NCI-H748 treated with DMSO at 0.1 percent for 48 hours (cell line): ENCODE measurements around the gene RAB10.
"Not testable (repeated sequence)": the region's sequence is repeated elsewhere in the genome, so short reads cannot be mapped to it uniquely, and the experiment has no call there.

Experiments
- DNase-seq: peaks from one replicate; lab custom pipeline; 2025; lab: John Stamatoyannopoulos, UW

Gene RAB10

GRCh38 chr2:26157580-26157979 lies 123.7 kb downstream of the RAB10 start:
- no peak for DNase-seq

GRCh38 chr2:26161926-26162325 lies 128.0 kb downstream of the RAB10 start:
- no peak for DNase-seq

DNA sequence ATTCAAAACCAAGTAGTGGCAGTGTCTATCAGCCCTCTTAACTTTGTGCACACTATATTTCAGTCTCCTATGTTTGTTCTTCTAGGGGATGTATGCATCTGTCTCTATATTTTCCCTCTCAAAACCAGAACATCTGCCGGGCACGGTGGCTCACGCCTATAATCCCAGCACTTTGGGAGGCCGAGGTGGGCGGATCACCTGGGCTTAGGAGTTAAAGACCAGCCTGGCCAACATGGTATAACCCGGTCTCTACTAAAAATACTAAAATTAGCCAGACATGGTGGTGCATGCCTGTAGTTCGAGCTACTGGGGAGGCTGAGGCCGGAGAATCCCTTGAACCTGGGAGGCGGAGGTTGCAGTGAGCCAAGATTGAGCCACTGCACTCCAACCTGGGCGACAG lies 129.1 kb downstream of the RAB10 start:
- DNase-seq = no peak

DNA sequence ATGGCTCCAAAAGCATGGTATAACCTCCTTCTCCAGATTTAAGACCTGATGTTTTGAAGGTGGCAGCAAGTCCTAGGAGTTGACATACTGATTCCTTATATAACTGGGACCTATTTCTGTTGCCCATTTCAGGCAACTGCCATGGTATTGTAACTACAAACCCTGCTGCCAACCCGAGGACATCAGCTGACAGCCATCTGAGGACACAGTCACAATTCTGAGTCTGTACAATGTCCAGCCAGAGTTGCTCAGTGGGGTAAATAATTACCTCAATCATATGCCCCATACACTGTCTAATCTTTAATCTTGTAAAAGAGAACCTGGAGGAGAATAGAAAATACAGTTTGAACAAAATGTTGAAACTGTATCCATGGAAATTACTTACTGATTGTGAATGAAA lies 130.3 kb downstream of the RAB10 start:
- DNase-seq = no peak

DNA sequence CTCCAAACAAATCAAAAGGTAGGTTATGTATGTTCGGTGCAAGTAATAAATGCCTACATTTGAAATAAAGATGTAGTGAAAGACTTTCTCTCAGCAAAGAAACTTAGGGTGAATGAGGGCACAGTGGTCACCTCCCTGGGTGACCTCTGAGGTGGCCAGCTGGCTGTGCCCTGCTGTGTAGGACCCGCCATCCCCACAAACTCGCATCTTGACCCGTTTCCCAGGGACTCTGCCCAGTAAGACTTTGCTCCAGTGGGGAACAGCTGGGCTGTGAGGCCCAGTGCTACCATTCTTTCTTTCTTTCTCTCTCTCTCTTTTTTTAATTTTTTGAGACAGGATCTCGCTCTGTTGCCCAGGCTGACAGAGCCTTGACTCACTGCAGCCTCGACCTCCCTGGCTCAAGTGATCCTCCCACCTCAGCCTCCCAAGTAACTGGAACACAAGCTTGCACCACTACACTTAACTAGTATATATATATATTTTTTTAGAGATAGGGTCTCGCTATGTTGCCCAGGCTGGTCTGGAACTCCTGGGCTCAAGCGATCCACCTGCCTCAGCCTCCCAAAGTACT lies 130.8 kb downstream of the RAB10 start:
- DNase-seq = no peak

- DNase-seq = no peak
These were observed 131.5 kb downstream of the RAB10 start for GRCh38 chr2:26165403-26165802.

GRCh38 chr2:26166541-26166940 lies 132.7 kb downstream of the RAB10 start:
- not testable (repeated sequence) for DNase-seq

GRCh38 chr2:26168785-26169184 lies 134.9 kb downstream of the RAB10 start:
- DNase-seq = no peak

DNA sequence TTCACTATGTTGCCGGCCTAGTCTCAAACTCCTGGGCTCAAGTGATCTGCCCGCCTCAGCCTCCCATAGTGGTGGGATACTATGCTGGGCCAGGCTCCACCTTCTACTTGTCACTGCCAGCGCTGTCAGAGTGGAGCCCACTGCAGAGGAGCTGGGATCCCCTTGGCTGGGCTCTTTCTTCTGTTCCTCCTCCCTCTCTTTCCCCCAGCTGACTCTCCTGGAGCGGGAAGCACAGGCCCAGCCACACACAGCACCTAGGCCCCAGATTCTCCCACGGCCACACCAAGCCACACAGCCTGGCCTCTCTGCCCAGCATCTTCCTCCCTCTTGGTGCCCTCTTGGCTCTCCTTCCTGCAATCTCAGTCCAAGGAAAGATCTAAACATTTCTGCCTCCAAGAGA lies 135.3 kb downstream of the RAB10 start:
- DNase-seq = no peak

DNA sequence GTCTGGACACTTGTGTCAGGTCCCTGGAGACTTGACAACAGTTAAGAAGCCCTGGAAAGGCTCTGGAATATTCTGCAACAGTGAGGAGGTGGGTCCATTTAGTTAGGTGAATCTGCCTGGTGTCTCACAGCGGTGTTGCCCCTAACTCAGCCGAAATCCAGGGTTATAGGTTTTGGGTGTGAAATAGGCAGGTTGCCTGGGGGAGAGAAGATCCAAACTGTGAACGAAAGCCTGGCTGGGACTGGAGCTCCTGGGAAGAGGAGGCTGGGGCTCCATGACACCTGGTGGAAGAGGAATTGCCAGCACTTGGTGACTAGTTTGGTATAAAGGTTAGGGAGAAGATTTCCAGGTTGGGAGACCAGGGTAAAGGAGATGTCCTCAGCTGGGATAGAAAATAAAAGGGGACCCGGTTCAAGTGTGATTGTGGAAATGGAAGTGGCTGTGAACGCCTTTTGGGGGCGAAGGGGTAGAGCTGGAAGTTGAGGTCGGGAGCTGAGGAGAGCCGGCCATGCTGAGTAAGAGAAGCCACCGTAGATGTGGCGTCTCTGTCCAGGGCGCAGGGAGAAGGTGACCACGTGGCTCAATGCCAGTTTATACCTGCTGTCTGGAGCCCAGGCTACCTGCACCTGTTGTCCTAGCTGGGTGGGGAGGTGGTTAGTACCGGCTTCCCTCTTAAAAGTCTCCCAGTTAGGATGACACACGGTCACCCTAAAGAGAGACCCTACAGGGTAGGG lies 136.0 kb downstream of the RAB10 start:
- no peak for DNase-seq

DNA sequence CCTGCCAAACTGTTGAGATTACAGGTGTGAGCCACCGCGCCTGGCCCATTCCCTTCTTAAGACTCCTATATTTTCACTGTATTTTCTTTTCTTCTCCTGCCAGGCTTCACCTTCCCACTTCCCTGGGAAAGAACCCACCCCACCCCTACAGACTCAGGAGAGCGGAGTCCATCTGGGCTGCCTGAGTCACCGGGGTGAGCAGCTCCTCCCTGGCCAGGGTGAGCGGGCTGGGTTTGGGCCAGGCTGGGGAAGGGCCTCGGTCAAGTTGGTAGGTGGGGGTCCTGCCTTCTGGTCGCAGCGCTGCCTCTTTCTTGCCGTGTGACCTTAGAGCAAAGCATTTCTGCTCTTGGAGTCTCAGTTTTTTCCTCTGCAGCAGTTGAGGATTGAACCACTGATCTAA lies 136.9 kb downstream of the RAB10 start:
- DNase-seq = no peak

DNA sequence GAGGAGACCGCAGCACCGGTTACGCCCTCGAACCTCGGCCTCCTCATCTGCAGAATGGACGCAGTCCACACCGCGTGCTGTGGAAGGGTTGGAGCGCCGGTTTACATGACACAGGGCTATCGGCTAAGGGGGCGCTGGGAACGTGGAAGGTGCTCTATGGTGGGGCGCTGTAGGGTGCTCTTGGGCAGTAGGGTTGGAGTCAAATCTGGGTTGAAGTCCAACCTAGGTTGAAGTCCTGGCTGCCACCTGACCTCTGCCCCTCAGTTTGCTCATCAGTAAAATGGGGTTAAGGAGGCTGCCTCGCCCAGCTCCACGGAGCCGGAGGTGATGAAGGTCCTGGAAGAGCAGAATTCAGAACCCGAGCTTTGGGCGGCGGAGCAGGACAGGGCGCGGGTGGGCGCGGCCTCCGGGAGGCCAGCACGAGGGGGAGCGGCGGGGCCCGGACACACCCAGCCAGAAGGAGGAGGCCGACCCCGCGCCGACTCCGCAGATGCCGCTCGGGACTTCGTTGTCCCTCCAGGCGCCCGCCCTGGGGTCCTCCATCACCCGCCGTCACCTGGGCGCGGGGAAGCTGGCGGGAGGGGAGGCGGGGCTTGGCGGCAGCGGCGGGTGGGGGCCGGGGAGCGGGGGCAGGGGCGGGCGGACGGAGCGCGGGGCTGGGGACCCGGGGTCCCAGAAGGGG lies 138.4 kb downstream of the RAB10 start:
- DNase-seq = no peak

- no peak for DNase-seq
These were observed 139.2 kb downstream of the RAB10 start, which contains the start of gene GAREM2 for GRCh38 chr2:26172871-26173775. Gene GAREM2 (plus strand): TSS chr2:26173088. CDS start chr2:26173221, 133 bp downstream.

DNA sequence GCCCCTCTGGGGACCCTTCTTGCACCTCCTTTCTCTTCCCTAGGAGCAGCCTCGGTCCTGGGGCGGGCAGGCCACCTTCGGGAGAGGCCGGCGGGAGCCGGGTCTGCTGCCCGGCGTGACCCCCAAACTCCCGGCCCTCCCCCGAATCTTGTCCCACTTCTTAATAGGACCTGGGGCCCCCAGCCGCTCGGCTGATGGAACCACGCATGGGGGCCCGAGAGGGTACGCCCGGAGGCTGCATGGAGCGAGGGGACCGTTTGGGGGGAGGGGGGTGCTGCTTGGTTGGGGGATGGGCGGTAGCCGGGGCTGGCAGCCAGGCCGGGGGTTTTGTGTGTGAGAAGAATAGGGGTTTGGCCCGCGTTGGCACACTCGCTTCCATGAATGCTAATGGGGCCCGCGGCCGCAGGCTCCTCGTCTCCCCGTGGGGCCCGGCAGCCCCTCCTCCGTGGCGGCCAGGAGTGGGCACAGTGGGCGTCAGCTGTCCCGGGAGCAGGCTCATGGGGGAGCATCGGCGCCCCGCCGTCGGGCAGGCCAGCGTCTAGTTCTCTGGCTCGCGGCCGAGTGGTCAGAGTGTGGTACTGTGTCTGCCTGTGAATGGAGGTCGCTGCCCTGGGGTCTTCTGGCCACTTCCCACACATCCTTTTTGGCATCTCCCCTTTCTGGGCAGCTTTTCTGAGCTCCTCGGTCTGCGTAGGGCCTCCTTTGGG lies 140.0 kb downstream of the RAB10 start:
- no peak for DNase-seq

GRCh38 chr2:26174691-26175465 lies 141.0 kb downstream of the RAB10 start:
- DNase-seq = no peak

DNA sequence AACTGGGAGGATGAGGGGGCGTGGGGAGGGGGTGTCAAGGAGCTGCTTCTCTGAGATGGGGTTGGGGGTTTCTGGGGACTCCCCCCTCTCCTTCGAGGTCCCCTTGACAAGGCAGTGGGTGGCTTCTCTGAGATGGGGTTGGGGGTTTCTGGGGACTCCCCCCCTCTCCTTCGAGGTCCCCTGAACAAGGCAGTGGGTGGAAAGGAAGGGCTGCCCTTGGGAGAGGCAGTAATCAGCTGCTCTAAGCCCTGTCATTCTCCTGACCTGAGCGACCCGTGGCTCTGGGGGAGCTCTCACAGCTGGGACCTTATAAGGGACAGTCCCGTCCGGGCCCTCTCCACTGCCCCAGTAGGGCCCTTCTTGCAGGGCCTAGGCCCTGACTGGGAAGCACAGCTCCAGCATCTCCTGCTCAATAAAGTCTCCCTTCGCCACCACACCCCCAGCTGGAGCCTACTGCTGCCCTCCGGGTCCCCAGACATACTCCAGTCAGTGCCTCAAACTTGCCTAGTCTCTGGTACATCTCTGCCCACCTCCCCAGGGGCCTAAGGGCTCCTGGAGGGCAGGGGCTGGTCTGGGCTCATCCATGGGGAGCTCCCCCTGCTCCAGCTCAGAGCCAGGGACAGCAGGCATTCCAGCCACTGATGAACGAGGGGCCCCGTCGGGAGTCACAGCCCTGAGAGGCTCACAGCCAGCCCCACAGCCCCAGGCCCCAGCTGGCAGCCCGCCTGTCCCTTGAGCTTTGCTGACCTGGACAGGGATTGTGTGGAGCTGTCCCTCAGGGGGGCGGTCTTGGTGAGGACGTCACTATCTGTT lies 141.8 kb downstream of the RAB10 start:
- DNase-seq = no peak

DNA sequence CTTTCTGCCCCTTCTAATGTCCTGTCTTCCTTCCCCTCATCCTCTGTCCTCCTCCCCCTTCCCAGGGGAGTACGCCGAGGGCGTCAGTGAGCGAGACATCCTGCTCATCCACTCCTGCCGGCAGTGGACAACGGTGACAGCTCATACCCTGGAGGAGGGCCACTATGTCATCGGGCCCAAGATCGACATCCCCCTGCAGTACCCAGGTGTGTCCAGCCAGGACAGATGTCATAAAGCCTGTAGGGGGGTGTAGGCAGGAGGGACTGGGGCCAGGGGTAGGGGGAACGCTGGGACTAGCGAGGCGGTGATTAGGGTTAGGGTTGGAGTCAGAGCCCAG lies 142.4 kb downstream of the RAB10 start:
- DNase-seq = no peak

DNA sequence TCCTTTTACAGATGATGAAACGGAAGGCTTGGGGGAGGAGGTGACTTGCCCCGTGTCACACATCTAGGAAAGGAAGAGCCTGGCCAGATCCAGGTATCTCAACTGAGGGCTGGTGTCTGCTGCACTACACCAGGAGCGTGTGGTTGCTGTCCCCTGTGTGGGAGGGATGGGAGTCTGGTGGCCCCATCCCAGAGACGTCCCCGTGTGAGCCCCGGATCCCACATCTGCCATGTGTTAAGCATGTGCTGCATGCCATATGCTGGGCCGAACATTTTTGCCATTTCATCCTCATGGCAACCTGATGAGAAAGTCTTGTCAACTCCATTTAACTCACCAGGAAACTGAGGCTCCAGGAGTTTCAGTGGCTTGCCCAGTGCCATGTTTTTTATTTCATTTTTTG lies 143.2 kb downstream of the RAB10 start:
- DNase-seq = no peak

DNA sequence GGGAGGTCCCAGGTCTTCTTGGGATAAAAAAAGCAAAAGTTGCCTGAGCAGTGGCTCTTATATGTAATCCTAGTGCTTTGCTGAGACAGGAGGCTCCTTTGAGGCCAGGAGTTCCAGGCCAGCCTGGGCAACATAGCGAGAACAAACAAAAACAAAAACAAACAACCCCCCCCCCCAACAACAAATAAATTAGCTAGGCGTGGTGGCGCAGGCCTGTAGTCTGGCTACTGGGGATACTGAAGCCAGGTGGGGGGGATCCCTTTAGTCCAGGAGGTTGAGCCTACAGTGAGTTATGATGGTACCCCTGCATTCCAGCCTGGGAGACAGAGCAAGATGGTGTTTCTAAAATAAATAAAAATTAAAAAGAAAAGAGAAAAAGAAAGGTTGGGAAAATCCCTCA lies 144.4 kb downstream of the RAB10 start:
- no peak for DNase-seq
